HPDE6-E6E7 (cell line): ENCODE results near the gene PTGER3.

Experiments
- DNase-seq: peaks from one replicate; pipeline ENCODE4 v3.0.0; 2011; ENCODE audit warnings: missing footprints; ENCODE audit errors: extremely low spot score

PTGER3 gene

GRCh38 chr1:71049951-71050598, 2.5 kb upstream of the PTGER3 start:
- DNase-seq = peak; percentile 19

- DNase-seq = no peak
These were observed 553 bp downstream of the PTGER3 start for GRCh38 chr1:71046891-71047634.

GRCh38 chr1:71045463-71046028, 2.1 kb downstream of the PTGER3 start:
- DNase-seq = no peak

- no peak for DNase-seq
These were observed 2.8 kb downstream of the PTGER3 start for GRCh38 chr1:71044833-71045232.

GRCh38 chr1:71043065-71043464, 4.6 kb downstream of the PTGER3 start:
- DNase-seq = no peak

GRCh38 chr1:71041806-71042205, 5.8 kb downstream of the PTGER3 start:
- no peak for DNase-seq

GRCh38 chr1:71039661-71040262, 7.9 kb downstream of the PTGER3 start:
- DNase-seq = no peak

- DNase-seq = no peak
These were observed 8.7 kb downstream of the PTGER3 start for GRCh38 chr1:71038942-71039341.

- no peak for DNase-seq
These were observed 9.6 kb downstream of the PTGER3 start for GRCh38 chr1:71037829-71038620.

- no peak for DNase-seq
These were observed 10.6 kb downstream of the PTGER3 start for GRCh38 chr1:71037066-71037465.

- DNase-seq = no peak
These were observed 14.5 kb downstream of the PTGER3 start for GRCh38 chr1:71033136-71033535.

GRCh38 chr1:71031426-71031825, 16.2 kb downstream of the PTGER3 start:
- no peak for DNase-seq

- no peak for DNase-seq
These were observed 17.6 kb downstream of the PTGER3 start for GRCh38 chr1:71030026-71030425.

- no peak for DNase-seq
These were observed 18.6 kb downstream of the PTGER3 start for GRCh38 chr1:71028981-71029380.

GRCh38 chr1:71027991-71028390, 19.6 kb downstream of the PTGER3 start:
- DNase-seq = no peak

- no peak for DNase-seq
These were observed 21.5 kb downstream of the PTGER3 start for GRCh38 chr1:71026093-71026492.

- no peak for DNase-seq
These were observed 24.1 kb downstream of the PTGER3 start for GRCh38 chr1:71023515-71023914.

GRCh38 chr1:71019233-71019969, 28.2 kb downstream of the PTGER3 start:
- DNase-seq = no peak

GRCh38 chr1:71018791-71019190, 28.8 kb downstream of the PTGER3 start:
- no peak for DNase-seq

GRCh38 chr1:71015745-71016144, 31.9 kb downstream of the PTGER3 start:
- DNase-seq = no peak

- DNase-seq = no peak
These were observed 33.4 kb downstream of the PTGER3 start for GRCh38 chr1:71014178-71014579.
